GM19099 (cell line): ENCODE results near the gene DHRS12.

ENCODE experiments used
- POLR2A ChIP-seq: IDR thresholded peaks from 3 replicates; pipeline ENCODE4 v1.6.1; 2011; ENCODE audit warnings: low read depth; ENCODE audit not compliant: insufficient read length; ENCODE audit errors: extremely low read depth

The DHRS12 gene

DNA sequence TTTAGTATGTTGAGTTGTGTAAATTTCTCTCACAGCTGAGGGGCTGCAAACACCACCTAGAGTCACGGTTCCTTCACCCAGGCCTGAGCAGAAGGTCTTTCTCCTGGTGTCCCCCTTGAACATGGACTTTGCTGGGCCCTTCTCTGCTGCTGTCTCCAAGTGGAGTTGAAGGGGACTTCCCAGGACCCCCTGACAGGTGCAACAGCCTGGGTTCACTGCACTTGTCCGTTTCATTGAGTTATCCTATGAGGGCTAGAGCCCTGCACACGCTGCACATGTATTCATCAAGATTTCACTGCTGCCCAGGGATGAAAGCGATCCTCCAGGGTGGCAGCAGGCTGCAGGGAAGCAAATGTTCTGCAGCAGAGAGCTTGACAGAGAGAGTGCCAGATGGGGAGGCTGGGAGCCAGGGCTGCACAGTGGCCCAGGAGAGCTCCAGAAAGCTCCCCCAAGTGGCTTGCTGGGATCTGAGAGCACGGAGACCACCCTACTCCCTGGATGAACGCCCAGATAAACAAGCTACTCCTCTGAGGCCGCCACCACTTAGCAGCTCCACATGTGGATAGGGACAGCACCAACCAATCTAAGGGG is 30.7 kb upstream of the DHRS12 start:
- TF ChIP-seq POLR2A: no peak

DNA sequence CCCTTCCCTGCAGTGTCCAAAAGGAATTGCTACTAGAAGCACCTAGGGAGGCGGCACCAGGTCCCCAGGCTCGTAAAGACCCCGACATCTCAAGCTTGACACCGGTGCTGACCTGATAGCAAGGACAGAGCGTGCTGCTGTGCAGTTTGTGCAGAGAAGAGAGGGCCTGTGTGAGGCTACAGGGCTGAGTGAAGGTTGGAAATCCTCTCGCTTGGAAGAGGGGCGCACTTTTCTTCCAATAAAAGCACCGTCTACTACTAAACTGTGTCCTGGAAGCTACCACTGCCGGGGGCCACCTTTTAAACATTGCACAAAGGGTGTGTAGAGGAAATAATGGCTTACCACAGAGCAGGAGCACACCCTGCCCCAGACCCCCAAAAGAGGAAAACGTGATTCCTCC is 30.0 kb upstream of the DHRS12 start:
- TF ChIP-seq POLR2A: no peak

DNA sequence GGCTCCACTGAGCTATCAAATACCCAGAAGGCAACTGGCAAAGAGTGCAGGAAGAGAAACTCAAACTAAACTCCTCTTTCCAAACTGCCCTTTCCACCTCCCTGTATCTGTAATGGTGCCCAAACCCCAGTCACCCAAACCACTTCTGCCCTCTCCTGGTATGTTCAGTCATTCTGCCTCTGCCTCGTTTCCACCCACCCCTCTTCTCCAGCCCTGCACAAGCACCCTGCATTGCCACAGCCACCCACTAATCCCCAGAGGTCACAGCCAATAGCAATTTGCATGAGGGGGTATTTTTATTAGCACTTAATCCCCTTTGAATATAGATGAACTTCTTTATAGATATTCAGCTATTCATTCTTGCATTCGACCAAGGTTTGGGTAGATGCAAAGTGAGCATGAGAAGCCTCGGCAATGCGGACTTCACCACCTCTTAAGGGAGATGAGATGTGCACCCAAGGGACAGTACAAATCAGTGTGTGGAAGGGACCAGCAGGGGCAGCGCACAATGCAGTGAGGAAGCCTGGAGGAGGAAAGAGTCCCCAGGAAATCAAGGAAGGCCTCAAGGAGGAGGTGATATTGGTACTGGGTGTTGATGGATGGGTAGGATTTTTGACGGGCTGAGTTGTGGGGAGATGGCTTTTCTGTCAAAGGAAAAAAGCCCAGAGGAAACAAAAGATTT is 28.6 kb upstream of the DHRS12 start:
- no peak for TF ChIP-seq POLR2A

DNA sequence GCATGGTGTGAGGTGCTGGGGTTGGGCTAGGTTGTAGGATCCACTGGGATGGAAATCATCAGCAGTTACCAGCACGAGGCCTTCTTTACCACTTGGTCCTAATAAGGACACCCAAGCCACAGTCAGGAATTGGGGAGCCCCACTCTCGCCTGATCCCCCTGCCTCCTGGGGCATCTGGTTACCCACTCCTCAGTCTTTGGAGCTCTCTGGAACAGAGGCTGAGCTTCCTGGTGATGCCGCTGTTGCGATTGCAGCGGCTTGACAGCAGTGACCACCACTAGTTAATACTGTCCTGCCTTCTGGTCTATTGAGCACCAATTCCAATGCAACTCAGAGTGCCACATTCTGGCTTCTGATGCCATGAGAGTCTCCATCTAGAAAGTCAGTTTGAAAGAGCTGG is 27.6 kb upstream of the DHRS12 start:
- no peak for TF ChIP-seq POLR2A

DNA sequence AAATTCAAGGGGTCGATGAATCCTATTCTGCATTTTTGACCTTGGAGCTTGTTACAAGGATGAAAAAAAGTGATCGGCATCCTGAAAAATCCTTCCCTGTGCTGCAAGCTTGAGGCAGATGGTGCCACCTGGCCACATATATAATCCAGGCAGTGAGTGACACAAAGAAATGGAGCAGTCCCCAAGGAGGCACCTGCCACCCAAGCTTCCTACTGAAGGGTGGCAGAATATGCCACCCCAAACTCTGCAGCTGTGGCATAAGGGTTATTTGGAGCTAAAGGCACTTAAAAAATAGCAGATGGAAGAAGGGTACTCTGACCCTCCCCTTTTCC is 25.6 kb upstream of the DHRS12 start:
- TF ChIP-seq POLR2A: no peak

DNA sequence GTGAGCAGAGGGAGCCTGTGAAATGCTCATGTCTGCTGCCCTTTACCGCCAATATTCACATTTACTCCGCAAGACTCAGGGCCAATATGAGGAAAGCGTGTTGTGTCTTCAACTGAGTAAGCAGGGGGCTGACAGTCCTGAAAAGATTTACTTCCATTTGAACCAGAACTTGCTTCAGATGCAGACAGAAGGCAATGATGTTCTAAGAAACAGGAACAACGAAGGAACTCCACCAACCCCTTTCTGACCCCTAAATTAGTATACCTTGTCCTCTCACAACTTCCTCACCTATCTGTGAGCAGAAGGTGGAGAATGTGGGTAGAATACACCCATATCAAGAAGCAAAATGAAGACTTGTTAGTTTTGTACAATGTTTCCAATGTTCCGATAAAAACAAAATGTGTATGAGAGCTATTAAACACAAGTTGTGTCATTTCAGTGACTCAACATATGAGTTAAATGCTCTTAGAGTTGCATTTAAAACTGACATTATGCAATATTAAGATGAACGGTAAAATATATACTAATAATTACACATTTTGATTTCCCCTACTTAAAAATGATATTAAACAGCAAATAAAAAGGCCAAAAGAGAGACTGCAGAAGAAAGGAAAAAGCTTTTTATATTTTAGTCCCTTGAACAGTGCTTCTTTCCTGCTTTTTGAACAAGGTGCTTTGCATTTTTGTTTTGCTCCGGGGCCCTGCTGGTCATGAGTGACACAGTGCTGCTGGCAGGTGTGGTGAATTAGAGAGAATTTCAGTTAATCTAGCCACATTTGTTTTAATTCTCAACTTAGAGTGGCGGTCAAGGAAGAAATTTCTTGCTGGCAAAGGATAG is 25.0 kb upstream of the DHRS12 start:
- no peak for TF ChIP-seq POLR2A

DNA sequence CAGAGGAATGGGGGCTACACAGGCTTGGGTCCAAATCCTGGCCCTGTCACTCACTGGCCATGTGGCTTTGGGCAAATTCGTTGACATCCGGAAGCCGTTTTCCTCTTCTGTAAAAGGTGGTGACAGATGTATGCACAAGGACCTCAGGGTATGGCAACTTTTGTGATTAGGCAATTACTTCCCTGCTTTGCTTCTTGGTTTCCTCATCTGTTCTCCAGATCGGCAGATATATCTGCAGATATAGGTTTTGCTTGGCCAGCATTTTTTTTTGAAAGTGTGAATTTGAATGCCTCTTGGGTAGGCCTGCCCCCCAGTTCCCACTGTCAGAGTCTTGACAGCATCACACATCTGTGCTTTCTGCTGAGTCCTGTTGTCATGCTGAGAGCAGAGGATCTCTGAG is 23.3 kb upstream of the DHRS12 start:
- TF ChIP-seq POLR2A: no peak

DNA sequence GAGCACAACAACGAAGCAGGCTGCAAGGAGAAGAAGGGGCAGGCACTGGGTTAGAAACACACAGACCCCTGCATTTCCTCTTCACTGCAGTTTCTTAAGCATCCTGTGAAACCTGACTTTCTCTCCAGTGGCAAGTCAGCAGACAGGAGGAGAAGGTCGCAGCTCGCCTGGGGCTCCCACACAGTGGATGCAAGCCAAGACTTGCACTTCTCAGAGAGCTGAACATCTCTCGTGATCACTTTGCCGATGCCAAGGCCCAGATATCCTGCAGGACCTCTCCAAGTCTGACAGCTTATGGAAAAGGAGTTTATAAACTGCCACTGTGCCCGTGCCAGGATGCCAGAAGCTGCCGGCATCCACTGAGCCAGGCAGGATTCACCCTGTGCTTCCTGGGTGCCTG is 22.6 kb upstream of the DHRS12 start:
- TF ChIP-seq POLR2A: no peak

- no peak for TF ChIP-seq POLR2A
Observed at GRCh38 chr13:51825681-51826254, 21.8 kb upstream of the DHRS12 start.

GRCh38 chr13:51825165-51825592 is 21.2 kb upstream of the DHRS12 start:
- TF ChIP-seq POLR2A: no peak

GRCh38 chr13:51823863-51824262 is 19.9 kb upstream of the DHRS12 start:
- TF ChIP-seq POLR2A: no peak

GRCh38 chr13:51823359-51823758 is 19.4 kb upstream of the DHRS12 start:
- TF ChIP-seq POLR2A: no peak

- TF ChIP-seq POLR2A: no peak
Observed at GRCh38 chr13:51822106-51822815, 18.3 kb upstream of the DHRS12 start.

DNA sequence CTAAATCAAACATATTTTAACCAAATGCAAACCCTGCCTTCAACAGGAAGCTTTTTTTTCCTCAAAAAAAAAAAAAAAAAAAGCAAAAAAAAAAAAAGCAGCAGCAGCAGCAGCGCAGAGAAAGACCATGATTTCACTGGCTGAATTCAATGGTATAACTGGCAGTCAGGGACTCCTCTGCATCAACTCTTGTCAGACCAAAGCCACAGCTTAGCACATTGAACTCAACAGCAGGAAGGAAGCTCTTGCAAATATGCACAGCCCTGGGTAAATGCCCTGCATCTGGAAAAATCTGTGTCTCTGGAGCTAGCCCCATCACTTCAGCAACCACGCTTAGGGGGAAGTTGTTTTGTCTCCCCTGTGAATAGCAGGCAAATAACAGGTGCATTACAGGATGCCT is 17.6 kb upstream of the DHRS12 start:
- TF ChIP-seq POLR2A: no peak

- TF ChIP-seq POLR2A: no peak
Observed at GRCh38 chr13:51820016-51820597, 16.1 kb upstream of the DHRS12 start.
